GM12878 (cell line): ENCODE results near the gene RDM1.

Experiments
- CEBPB ChIP-seq, 2 experiments: fragments of 150-350 bp in 1 of 2; IDR thresholded peaks; 2 replicates each; pipeline ENCODE4 v1.6.1; 2012 to 2014; ENCODE audit warnings: low read depth in 2 of 2, low read length in 2 of 2, borderline replicate concordance in 1 of 2, inconsistent platforms in 1 of 2
- CHD4 ChIP-seq: fragments of 200-600 bp; sonication (generic); IDR thresholded peaks from 2 replicates; pipeline ENCODE4 v1.6.1; 2016; ENCODE audit warnings: mild to moderate bottlenecking
- CREB1 ChIP-seq: IDR thresholded peaks from 2 replicates; pipeline ENCODE4 v1.6.1; 2012; ENCODE audit warnings: low read depth, mild to moderate bottlenecking, inconsistent platforms
- NFYA ChIP-seq: IDR thresholded peaks from 2 replicates; pipeline ENCODE4 v1.6.1; 2011; ENCODE audit warnings: low read depth, mild to moderate bottlenecking, low read length, improper control_type of control experiment, borderline replicate concordance
- NR2C2 ChIP-seq: IDR thresholded peaks from 2 replicates; pipeline ENCODE4 v1.6.1; 2011; ENCODE audit warnings: borderline replicate concordance, low read depth; ENCODE audit not compliant: control insufficient read depth, insufficient read length
- POLR2A ChIP-seq: IDR thresholded peaks from 2 replicates; pipeline ENCODE4 v1.6.1; 2011; ENCODE audit warnings: low read depth, mild to moderate bottlenecking, low read length
- POLR2AphosphoS5 ChIP-seq: IDR thresholded peaks from 2 replicates; pipeline ENCODE4 v1.6.1; 2011; ENCODE audit warnings: mild to moderate bottlenecking, low read length, inconsistent platforms
- SIN3A ChIP-seq: IDR thresholded peaks from 2 replicates; pipeline ENCODE4 v1.6.1; 2012; ENCODE audit warnings: low read depth, low read length, improper control_type of control experiment
- SRF ChIP-seq, 2 experiments: IDR thresholded peaks; 2 replicates each; pipeline ENCODE4 v1.6.1; 2011; ENCODE audit warnings: low read depth in 2 of 2, low read length in 2 of 2, mild to moderate bottlenecking in 1 of 2, moderate library complexity in 1 of 2
- YY1 ChIP-seq: IDR thresholded peaks from 2 replicates; pipeline ENCODE4 v1.6.1; 2011; ENCODE audit warnings: low read depth, mild to moderate bottlenecking, low read length
- TF ChIP-seq, protein P1 (sequence below), 3 experiments: IDR thresholded peaks in 2 of 3; conservative IDR thresholded peaks in 1 of 3; 2 replicates each; pipeline ENCODE4 v1.5.1; 2011; ENCODE audit warnings: low read depth in 3 of 3, low read length in 3 of 3, mild to moderate bottlenecking in 3 of 3, control low read depth in 2 of 3, moderate library complexity in 2 of 3, inconsistent platforms in 1 of 3, mixed read lengths in 1 of 3; ENCODE audit not compliant: control insufficient read depth in 2 of 3, insufficient read depth in 1 of 3; ENCODE audit errors: extremely low read depth in 1 of 3

- no peak for TF ChIP-seq NFYA
- no peak for TF ChIP-seq CHD4
- TF ChIP-seq SRF (IDR thresholded peaks at IDR 0.05; ENCODE audit: low read depth in 2 of 2, low read length in 2 of 2), result no peak
- TF ChIP-seq CREB1, result no peak
- no peak for TF ChIP-seq YY1
- TF ChIP-seq POLR2A, result no peak
- no peak for TF ChIP-seq SIN3A
- TF ChIP-seq, protein P1, sequence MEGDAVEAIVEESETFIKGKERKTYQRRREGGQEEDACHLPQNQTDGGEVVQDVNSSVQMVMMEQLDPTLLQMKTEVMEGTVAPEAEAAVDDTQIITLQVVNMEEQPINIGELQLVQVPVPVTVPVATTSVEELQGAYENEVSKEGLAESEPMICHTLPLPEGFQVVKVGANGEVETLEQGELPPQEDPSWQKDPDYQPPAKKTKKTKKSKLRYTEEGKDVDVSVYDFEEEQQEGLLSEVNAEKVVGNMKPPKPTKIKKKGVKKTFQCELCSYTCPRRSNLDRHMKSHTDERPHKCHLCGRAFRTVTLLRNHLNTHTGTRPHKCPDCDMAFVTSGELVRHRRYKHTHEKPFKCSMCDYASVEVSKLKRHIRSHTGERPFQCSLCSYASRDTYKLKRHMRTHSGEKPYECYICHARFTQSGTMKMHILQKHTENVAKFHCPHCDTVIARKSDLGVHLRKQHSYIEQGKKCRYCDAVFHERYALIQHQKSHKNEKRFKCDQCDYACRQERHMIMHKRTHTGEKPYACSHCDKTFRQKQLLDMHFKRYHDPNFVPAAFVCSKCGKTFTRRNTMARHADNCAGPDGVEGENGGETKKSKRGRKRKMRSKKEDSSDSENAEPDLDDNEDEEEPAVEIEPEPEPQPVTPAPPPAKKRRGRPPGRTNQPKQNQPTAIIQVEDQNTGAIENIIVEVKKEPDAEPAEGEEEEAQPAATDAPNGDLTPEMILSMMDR (IDR thresholded peaks at IDR 0.05 in 2 of 3, conservative IDR thresholded peaks at IDR 0.05 in 1 of 3; ENCODE audit: control insufficient read depth in 2 of 3, extremely low read depth in 1 of 3, insufficient read depth in 1 of 3, low read depth in 3 of 3, low read length in 3 of 3), result no peak
- no peak for TF ChIP-seq POLR2AphosphoS5
- no peak for TF ChIP-seq NR2C2
- no peak for TF ChIP-seq CEBPB (IDR thresholded peaks at IDR 0.05; ENCODE audit: borderline replicate concordance in 1 of 2, low read depth in 2 of 2, low read length in 2 of 2)
Measured at GRCh38 chr17:35889818-35890773, 40.5 kb downstream of the RDM1 start.
